Measurements from ENCODE around the gene FHIP1B.

GRCh38 chr11:6245536-6245935 lies 11.1 kb upstream of the FHIP1B start:
- TF ChIP-seq CTCF (IDR thresholded peaks at IDR 0.05; ENCODE audit: insufficient read depth, low read length), result no peak
- no peak for TF ChIP-seq POLR2AphosphoS5 (IDR thresholded peaks at IDR 0.05; ENCODE audit: low read depth)
- no peak for TF ChIP-seq SPI1 (IDR thresholded peaks at IDR 0.05; ENCODE audit: borderline replicate concordance, low read depth)
- no peak for TF ChIP-seq GABPA (IDR thresholded peaks at IDR 0.05; ENCODE audit: low read depth)

Data from HL-60 (cell line).